Esophagus (tissue), 2 donors: Measurements from ENCODE around the gene CEP250. TPM values are rescaled to one million over a fixed set of nuclear protein-coding genes. Genes with fewer than 3 reads are reported as not detected.

Source experiments
- H3K27ac ChIP-seq, 2 donors: one replicate each; pipeline ENCODE4 v1.5.1; 2013; ENCODE audit warnings: low read depth in 2 of 2, mild to moderate bottlenecking in 2 of 2, inconsistent platforms in 1 of 2, low read length in 1 of 2, moderate library complexity in 1 of 2
- H3K27me3 ChIP-seq, 2 donors: one replicate each; pipeline ENCODE4 v1.6.1; 2013; ENCODE audit warnings: low read length in 2 of 2, control low read depth in 1 of 2, mild to moderate bottlenecking in 1 of 2; ENCODE audit not compliant: insufficient read depth in 2 of 2, control insufficient read depth in 1 of 2
- H3K36me3 ChIP-seq, 2 donors: one replicate each; pipeline ENCODE4 v1.6.1; 2013; ENCODE audit warnings: low read length in 1 of 2; ENCODE audit not compliant: control insufficient read depth in 2 of 2, insufficient read depth in 2 of 2
- H3K4me1 ChIP-seq, 2 donors: one replicate each; pipeline ENCODE4 v1.6.1; 2013; ENCODE audit warnings: low read length in 1 of 2; ENCODE audit not compliant: control insufficient read depth in 2 of 2, insufficient read depth in 2 of 2
- H3K4me3 ChIP-seq, 2 donors: one replicate each; pipeline ENCODE4 v1.5.1; 2013; ENCODE audit warnings: low read length in 2 of 2, mild to moderate bottlenecking in 2 of 2, low read depth in 1 of 2, moderate library complexity in 1 of 2
- H3K9me3 ChIP-seq, 2 donors: one replicate each; pipeline ENCODE4 v1.6.1; 2013; ENCODE audit warnings: mild to moderate bottlenecking in 2 of 2, low read depth in 1 of 2, low read length in 1 of 2, moderate library complexity in 1 of 2; ENCODE audit not compliant: control insufficient read depth in 2 of 2, insufficient read depth in 1 of 2
- WGBS, 2 donors: extraction: QIAGEN DNeasy Blood & Tissue Kit; methylation state at CpG; one replicate each; pipeline ENCODE4 v1.1.7; 2013; 5-methylcytosine and 5-hydroxymethylcytosine counted together
- polyA plus RNA-seq, 2 donors: library from polyadenylated mRNA; stranded (reverse); fragments of 200-250 nt; gene quantifications; one replicate each; pipeline ENCODE4 v1.2.3, GENCODE V29; 2013
- donor health status: healthy with polysubstance abuse.
- donor health status: Bipolar disorder and iron deficiency.

Gene CEP250
- polyA plus RNA-seq, 2 donors, result 6.8 to 20.7 TPM

DNA sequence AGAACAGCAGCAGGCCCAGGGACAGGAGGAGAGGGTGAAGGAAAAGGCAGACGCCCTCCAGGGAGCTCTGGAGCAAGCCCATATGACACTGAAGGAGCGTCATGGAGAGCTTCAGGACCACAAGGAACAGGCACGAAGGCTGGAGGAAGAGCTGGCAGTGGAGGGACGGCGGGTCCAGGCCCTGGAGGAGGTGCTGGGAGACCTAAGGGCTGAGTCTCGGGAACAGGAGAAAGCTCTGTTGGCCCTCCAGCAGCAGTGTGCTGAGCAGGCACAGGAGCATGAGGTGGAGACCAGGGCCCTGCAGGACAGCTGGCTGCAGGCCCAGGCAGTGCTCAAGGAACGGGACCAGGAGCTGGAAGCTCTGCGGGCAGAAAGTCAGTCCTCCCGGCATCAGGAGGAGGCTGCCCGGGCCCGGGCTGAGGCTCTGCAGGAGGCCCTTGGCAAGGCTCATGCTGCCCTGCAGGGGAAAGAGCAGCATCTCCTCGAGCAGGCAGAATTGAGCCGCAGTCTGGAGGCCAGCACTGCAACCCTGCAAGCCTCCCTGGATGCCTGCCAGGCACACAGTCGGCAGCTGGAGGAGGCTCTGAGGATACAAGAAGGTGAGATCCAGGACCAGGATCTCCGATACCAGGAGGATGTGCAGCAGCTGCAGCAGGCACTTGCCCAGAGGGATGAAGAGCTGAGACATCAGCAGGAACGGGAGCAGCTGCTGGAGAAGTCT lies 48.6 kb downstream of the CEP250 start:
- Histone ChIP-seq H3K4me1 (no peaks in the 10 kb centered on the region), H3K4me3 (no peak overlapping the region), H3K36me3 (peaks cover 28 to 51% of the 10 kb centered on the region in 2 donors), H3K27ac (no peak overlapping the region), H3K27me3 (no peaks in the 10 kb centered on the region), H3K9me3 (no peaks in the 10 kb centered on the region)
- WGBS, 2 donors, result 79 to 80% methylated on average over 13 to 16 of the region's 16 CpGs

DNA sequence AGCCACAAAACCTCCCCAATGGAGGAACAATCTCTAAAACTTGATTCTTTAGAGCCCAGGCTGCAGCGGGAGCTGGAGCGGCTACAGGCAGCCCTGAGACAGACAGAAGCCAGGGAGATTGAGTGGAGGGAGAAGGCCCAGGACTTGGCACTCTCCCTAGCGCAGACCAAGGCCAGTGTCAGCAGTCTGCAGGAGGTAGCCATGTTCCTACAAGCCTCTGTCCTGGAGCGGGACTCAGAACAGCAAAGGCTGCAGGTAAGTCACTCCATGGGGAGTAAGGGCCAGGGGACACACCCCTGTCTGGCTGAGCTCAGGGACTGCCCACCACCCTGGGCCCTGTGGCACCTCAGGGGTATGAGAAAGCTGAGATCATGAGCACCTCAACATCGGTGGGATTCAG lies 49.4 kb downstream of the CEP250 start:
- H3K4me1 ChIP-seq, result no peaks in the 10 kb centered on the region
- no peak overlapping the region for H3K4me3 ChIP-seq
- no peaks in the 10 kb centered on the region for H3K27me3 ChIP-seq
- H3K36me3 ChIP-seq, result peaks cover 28 to 50% of the 10 kb centered on the region in 2 donors
- H3K9me3 ChIP-seq, result no peaks in the 10 kb centered on the region
- 97 to 100% methylated on average over 5 of the region's 5 CpGs for WGBS, 2 donors
- H3K27ac ChIP-seq, result no peak overlapping the region

DNA sequence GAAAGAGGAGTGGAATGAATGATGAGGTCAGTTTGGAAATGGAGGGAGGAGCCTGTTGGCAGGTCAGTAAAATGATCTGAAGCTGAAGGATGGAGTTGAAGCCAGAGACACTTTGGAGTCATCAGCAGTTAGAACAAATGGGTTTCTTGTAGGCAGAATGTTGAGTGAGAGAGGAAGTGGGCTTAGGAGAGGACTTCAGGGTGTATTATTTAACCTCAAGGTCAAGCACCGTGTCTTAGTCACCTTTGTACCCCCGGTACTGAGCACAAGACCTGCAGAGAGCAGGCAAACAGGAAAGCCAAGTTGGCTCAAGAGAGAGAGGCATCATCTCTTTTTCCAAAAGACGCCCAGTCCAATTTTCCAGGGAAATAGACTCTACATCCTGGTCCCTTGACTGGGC lies 50.8 kb downstream of the CEP250 start:
- Histone ChIP-seq H3K36me3 (peaks cover 31 to 54% of the 10 kb centered on the region in 2 donors), H3K9me3 (no peaks in the 10 kb centered on the region), H3K4me1 (no peaks in the 10 kb centered on the region), H3K4me3 (no peak overlapping the region), H3K27me3 (no peaks in the 10 kb centered on the region), H3K27ac (no peak overlapping the region)
- 78 to 83% methylated on average over 3 of the region's 3 CpGs for WGBS, 2 donors

DNA sequence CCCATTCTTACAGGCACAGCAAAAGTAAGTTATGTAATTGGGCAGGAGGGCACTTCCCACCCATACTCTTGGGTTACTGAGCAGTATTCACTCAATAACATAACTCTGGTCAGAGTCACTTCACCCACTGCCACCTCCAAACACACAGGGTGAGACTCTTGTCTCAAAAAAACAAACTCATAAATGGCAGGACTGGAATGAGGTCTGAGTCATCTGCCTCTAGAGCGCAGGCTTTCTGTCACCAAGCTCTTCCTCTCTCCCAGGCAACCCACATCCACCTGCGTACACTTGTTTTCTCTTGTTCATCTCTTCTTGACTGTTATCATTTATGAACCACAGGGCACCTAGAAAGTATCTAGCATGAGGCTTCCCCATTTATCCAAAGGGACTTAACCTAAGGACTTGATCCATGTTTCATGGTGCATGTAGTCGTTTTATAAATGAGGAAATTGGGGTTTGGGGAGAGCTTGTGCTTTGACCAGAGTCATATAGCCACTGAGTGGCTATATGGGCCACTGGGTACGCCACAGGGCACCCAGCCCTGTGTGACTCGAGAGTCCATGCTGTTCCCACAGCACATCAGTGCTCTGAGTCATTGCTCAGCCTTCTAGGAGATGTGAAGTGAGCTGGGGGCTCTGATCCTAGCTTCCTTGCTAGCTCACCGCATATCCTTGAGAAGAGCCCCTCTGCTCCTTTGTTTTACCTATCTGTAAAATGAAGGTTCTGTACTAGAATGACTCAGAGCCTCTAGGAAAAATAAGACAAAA lies 51.7 kb downstream of the CEP250 start:
- Histone ChIP-seq H3K36me3 (peaks cover 27 to 56% of the 10 kb centered on the region in 2 donors), H3K4me3 (no peak overlapping the region), H3K27me3 (no peaks in the 10 kb centered on the region), H3K27ac (no peak overlapping the region), H3K4me1 (no peaks in the 10 kb centered on the region), H3K9me3 (no peaks in the 10 kb centered on the region)
- WGBS, 2 donors, result 90 to 96% methylated on average over 6 of the region's 6 CpGs

DNA sequence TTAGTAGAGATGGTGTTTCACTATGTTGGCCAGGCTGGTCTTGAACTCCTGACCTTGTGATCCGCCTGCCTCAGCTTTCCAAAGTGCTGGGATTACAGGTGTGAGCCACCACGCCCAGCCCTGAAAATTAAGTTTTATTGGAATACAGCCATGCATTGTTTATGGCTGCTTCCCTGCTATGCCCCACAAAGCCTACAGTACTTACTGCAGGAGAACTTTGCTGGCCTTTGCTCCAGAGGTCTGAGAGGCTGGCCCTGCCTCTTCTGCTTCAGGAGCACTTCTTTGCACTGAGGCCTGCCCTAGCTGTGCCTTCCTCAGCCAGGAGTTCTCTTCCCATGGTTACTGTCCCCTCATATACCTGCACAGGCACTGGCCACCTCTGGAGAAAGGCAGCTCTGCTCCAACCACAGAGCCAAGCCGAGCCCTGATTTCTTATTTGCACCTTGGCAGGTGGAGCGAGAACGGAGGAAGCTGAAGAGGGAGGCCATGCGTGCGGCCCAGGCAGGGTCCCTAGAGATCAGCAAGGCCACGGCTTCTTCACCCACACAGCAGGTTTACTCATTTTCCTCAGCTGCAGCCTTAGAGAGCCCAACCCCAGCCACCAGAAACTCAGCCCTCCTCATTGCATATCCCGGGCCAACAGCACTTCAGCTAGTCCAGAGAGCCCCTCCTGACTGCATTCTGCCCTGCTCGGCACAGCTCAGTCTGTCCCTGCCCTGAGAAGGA lies 53.3 kb downstream of the CEP250 start:
- Histone ChIP-seq H3K4me3 (no peak overlapping the region), H3K27ac (no peak overlapping the region), H3K36me3 (peaks cover 23 to 42% of the 10 kb centered on the region in 2 donors), H3K27me3 (no peaks in the 10 kb centered on the region), H3K4me1 (no peaks in the 10 kb centered on the region), H3K9me3 (no peaks in the 10 kb centered on the region)
- 87 to 92% methylated on average over 10 of the region's 10 CpGs for WGBS, 2 donors

DNA sequence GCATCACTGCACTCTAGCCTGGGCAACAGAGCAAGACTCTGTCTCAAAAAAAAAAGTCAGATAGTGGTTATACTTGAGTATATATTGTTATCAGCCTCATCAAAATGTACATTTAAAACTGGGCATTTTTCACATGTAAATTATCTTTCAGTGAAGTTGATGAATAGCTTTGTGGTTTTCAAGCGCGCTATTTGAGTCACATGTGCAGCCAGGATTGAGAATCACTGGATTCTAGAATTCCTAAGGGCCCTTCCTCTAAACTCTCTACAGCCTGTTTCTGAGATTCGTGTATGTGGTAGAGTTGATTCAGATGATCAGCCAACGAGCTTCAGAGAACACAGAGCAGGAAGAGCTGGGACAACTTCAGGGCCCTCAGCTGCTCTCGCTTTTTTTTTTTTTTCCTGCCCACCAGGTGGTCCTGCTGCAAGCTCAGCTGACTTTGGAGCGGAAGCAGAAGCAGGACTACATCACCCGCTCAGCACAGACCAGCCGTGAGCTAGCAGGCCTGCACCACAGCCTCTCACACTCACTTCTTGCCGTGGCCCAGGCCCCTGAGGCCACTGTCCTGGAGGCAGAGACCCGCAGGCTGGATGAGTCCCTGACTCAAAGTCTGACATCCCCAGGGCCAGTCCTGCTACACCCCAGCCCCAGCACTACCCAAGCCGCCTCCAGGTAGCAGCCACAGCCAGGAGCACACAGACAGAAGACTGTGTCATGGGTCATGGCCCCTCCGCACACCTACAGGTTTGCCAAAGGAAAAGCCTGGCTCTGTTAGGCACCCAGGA lies 55.7 kb downstream of the CEP250 start:
- H3K27ac ChIP-seq, result no peak overlapping the region
- peaks cover 11 to 46% of the 10 kb centered on the region in 2 donors for H3K36me3 ChIP-seq
- no peak overlapping the region for H3K4me3 ChIP-seq
- no peaks in the 10 kb centered on the region for H3K27me3 ChIP-seq
- no peaks in the 10 kb centered on the region for H3K4me1 ChIP-seq
- H3K9me3 ChIP-seq, result no peaks in the 10 kb centered on the region
- WGBS, 2 donors, result 78 to 86% methylated on average over 11 to 12 of the region's 12 CpGs

DNA sequence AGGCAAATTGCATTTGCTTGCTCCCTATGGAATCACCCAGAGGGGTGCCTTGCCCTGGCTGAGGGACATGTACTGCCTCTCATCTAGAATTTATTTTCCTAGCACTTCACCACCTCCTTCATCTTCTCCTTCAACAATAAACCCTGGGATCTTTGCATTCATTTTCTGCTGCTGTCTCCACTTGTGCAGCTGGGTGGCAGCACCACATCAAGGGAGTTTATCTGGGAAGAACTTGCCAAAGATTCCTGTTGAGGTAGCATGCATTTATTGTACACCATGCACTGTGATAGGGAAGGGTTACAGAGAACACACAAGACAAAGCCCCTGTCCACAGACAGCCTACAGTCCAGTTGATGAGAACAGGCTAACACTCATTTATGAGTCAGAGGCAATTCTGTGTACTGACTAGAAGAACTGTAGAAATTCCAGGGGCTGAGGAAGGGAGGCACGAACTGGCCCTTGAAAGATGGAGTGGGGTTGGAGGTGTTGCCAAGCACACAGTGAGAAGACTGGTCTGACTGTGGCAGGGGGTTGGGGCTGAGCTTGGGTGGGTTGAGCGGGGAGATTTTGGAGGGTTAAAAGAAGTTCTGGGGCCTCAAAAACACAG lies 56.5 kb downstream of the CEP250 start:
- no peak overlapping the region for H3K4me3 ChIP-seq
- no peaks in the 10 kb centered on the region for H3K9me3 ChIP-seq
- no peak overlapping the region for H3K27ac ChIP-seq
- H3K36me3 ChIP-seq, result peaks cover 11 to 46% of the 10 kb centered on the region in 2 donors
- no peaks in the 10 kb centered on the region for H3K27me3 ChIP-seq
- whole genome bisulfite sequencing, 2 donors, result 92 to 96% methylated on average over 2 of the region's 2 CpGs
- H3K4me1 ChIP-seq, result peaks cover 0 to 3% of the 10 kb centered on the region in 2 donors

DNA sequence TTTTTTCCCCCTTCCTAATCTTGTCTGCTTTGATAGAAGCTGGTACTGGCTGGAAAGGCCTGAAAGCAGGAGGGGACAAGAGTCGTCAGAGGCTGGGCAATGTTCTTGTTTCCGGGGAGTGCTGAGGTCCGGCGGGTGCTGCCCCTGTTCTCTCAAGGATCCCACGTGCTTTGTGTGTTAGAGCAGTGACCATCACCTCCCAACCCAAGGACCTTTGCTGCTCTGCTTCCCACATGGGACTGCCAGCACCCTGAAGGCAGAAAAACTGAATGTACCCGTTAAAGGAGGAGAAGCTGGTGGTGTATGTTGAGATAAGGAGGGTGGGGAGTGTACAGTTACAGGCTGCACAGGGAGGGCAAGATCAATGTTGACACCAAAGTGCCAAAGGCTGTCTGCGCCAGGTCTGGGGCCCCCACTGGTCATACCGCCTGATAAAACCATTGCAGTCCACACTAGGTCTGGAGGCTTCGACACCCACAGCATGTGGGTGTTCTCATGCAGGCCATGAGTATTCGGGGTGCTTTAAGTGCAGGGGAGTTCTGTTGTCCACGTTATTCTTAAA lies 59.1 kb downstream of the CEP250 start:
- no peaks in the 10 kb centered on the region for H3K9me3 ChIP-seq
- H3K27me3 ChIP-seq, result no peaks in the 10 kb centered on the region
- WGBS, 2 donors, result 81 to 83% methylated on average over 11 of the region's 11 CpGs
- peaks cover 0 to 3% of the 10 kb centered on the region in 2 donors for H3K4me1 ChIP-seq
- no peak overlapping the region for H3K27ac ChIP-seq
- peaks cover 6 to 32% of the 10 kb centered on the region in 2 donors for H3K36me3 ChIP-seq
- H3K4me3 ChIP-seq, result no peak overlapping the region
